Measurements from ENCODE around the gene MAML3. TPM values are rescaled to one million over a fixed set of nuclear protein-coding genes. Genes with fewer than 3 reads are reported as not detected.

MAML3 gene
- total RNA-seq, 2 donors from 2014 or later, result 9.3 to 10.1 TPM

GRCh38 chr4:140061194-140061593 lies 92.8 kb downstream of the MAML3 start:
- no peak overlapping the region for H3K27ac ChIP-seq

GRCh38 chr4:140059159-140059558 lies 94.8 kb downstream of the MAML3 start:
- Histone ChIP-seq H3K36me3 (no peaks in the 10 kb centered on the region), H3K4me1 (no peaks in the 10 kb centered on the region), H3K9ac (ENCODE audit: low read depth in 2 of 2, low read length in 2 of 2) (no peak overlapping the region), H3K4me3 (no peak overlapping the region), H3K27me3 (no peaks in the 10 kb centered on the region), H3K9me3 (no peaks in the 10 kb centered on the region), H3K27ac (no peak overlapping the region)
- DNase-seq, result no peak
- intact Hi-C loops (cut with DNase I), result no loop called here
- TF ChIP-seq CTCF (IDR thresholded peaks at IDR 0.05), result no peak

More at GRCh38 chr4:140061194-140061593, 92.8 kb downstream of the MAML3 start:
- Histone ChIP-seq H3K27me3 (no peaks in the 10 kb centered on the region), H3K9me3 (no peaks in the 10 kb centered on the region), H3K4me3 (no peak overlapping the region), H3K9ac (ENCODE audit: low read depth in 2 of 2, low read length in 2 of 2) (no peak overlapping the region), H3K4me1 (no peaks in the 10 kb centered on the region), H3K36me3 (no peaks in the 10 kb centered on the region)
- no peak for TF ChIP-seq CTCF (IDR thresholded peaks at IDR 0.05)
- intact Hi-C loops (cut with DNase I), result no loop called here
- DNase-seq, result no peak

GRCh38 chr4:140057701-140058100 lies 96.3 kb downstream of the MAML3 start:
- H3K27me3 ChIP-seq, result no peaks in the 10 kb centered on the region
- intact Hi-C loops (cut with DNase I), result no loop called here
- DNase-seq, result no peak
- no peaks in the 10 kb centered on the region for H3K4me1 ChIP-seq
- H3K27ac ChIP-seq, result no peak overlapping the region
- H3K4me3 ChIP-seq, result no peak overlapping the region
- H3K9ac ChIP-seq (ENCODE audit: low read depth in 2 of 2, low read length in 2 of 2), result no peak overlapping the region
- no peak for TF ChIP-seq CTCF (IDR thresholded peaks at IDR 0.05)
- H3K9me3 ChIP-seq, result no peaks in the 10 kb centered on the region
- H3K36me3 ChIP-seq, result no peaks in the 10 kb centered on the region

- Histone ChIP-seq H3K4me1 (no peaks in the 10 kb centered on the region), H3K27ac (no peak overlapping the region), H3K36me3 (no peaks in the 10 kb centered on the region), H3K27me3 (no peaks in the 10 kb centered on the region), H3K4me3 (no peak overlapping the region), H3K9ac (ENCODE audit: low read depth in 2 of 2, low read length in 2 of 2) (no peak overlapping the region), H3K9me3 (no peaks in the 10 kb centered on the region)
- intact Hi-C loops (cut with DNase I), result no loop called here
- DNase-seq, result no peak
- no peak for TF ChIP-seq CTCF (IDR thresholded peaks at IDR 0.05)
Measured at GRCh38 chr4:140056015-140056414, 98.0 kb downstream of the MAML3 start.

- Histone ChIP-seq H3K36me3 (no peaks in the 10 kb centered on the region), H3K4me1 (peaks cover under 1% of the 10 kb centered on the region), H3K27ac (no peak overlapping the region), H3K9me3 (no peaks in the 10 kb centered on the region), H3K27me3 (no peaks in the 10 kb centered on the region), H3K9ac (ENCODE audit: low read depth in 2 of 2, low read length in 2 of 2) (no peak overlapping the region), H3K4me3 (no peak overlapping the region)
- intact Hi-C loops (cut with DNase I), result no loop called here
- no peak for DNase-seq
- TF ChIP-seq CTCF (IDR thresholded peaks at IDR 0.05), result no peak
Measured at GRCh38 chr4:140054861-140055260, 99.1 kb downstream of the MAML3 start.

- intact Hi-C loops (cut with DNase I), result no loop called here
- H3K36me3 ChIP-seq, result no peaks in the 10 kb centered on the region
- H3K4me1 ChIP-seq, result peaks cover 10% of the 10 kb centered on the region
- DNase-seq, result no peak
- no peak overlapping the region for H3K4me3 ChIP-seq
- no peaks in the 10 kb centered on the region for H3K27me3 ChIP-seq
- no peak for TF ChIP-seq CTCF (IDR thresholded peaks at IDR 0.05)
- no peaks in the 10 kb centered on the region for H3K9me3 ChIP-seq
- no peak overlapping the region for H3K27ac ChIP-seq
- H3K9ac ChIP-seq (ENCODE audit: low read depth in 2 of 2, low read length in 2 of 2), result no peak overlapping the region
Measured at GRCh38 chr4:140053185-140053584, 100.8 kb downstream of the MAML3 start.
